HG03045 (cell line): ENCODE results near the gene SMC3.
"Not testable (repeated sequence)": the region's sequence is repeated elsewhere in the genome, so short reads cannot be mapped to it uniquely, and the experiment has no call there.

Experiments
- ATAC-seq: cut with Tn5 transposase; IDR thresholded peaks from one replicate; pipeline ENCODE4 v1.9.1; 2021; ENCODE audit warnings: mild to moderate bottlenecking, moderate library complexity; ENCODE audit not compliant: unreplicated experiment

The SMC3 gene

DNA sequence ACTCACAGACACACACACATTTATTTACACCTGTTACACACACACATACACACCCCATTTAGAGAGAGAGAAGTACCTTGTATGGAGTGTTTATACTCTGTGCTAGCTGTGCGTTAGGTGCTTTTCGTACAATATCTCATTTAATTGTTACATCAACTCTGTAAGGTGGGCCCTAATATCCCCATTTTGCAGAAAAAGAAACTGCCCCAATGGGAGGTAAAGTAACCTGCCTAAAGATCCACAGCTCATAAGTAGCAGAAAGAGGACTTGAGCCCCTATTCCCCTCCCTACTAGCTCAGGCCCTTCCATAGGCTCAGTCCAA, 52.9 kb downstream of the SMC3 start:
- ATAC-seq = no peak

DNA sequence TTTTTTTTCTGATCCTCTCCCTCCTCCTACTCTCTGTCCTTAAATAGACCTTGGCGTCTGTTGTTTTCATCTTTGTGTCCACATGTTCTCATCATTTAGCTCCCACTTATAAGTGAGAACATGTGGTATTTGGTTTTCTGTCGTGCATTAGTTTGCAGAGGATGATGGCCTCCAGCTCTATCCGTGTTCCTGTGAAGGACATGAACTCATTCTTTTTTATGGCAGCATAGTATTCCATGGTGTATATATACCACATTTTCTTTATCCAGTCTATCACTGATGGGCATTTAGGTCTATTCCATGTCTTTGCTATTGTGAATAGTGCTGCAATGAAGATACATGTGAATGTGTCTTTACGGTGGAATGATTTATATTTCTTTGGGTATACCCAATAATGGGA, 55.8 kb downstream of the SMC3 start:
- ATAC-seq = not testable (repeated sequence)

DNA sequence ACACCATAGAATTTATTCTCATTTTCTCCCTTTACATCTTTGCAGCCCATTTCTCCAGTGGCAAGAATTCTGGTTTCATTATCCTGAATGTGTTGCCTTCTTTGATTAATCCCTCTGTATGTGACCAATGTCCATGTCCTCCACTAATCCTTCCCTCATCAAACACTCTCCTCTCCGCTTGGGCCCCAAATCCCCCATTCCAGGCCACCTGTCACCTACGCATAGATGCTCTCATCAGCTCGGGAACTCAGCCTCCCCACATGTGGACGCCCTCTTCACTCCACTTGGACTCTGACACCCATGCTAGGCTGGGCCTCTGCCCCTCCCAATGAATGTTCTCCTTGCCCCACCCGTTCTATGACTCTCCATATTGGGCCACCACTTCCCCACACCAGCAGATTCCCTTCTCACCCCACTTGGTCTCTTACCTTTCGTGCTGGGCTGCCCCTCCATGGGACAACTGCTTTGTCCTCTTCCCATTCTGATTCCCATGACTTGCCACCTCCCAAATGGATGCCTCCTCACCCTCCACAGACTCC, 57.9 kb downstream of the SMC3 start:
- no peak for ATAC-seq

DNA sequence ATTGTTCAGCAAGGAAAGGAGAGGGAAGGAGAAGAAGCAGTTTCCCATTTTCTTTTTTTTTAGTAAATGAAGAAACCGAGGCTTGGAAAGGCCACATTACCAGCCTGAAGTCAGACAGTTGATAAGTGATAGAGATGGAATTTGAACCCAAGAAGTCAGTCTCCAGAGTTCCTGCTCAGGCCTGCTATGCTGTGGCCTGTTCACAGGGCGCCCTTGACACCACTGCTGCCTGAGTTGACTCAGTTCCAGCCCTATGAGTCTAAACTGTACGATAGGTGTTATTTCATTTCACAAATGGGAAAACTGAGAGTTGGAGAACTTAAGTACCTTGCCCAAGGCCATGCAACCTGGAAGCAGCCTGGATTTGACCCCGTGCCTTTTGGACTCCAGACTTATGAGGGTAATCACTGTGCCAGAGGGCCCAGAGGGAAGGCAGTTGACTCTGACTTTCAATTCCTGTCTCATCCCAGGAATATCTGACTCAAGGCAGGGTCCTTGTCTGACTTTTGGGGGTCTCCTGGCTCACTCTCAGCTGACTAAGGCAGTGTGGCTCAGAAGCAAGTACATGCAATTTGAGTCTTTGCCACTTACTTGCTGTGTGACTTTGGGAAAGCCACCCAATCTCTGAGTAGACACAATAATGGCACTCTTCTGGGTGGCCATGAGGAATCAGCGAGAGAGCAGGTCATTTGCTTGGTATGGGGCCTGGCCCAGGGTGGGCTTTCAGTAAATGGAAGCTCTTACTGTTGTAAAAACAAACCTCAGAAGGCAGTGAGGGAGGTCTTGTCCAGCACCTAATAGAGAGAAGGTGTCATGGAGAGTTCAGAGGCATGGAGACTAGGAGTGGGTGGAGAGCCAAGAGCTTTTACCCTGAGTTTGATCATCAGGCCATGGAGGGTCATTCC, 58.7 kb downstream of the SMC3 start:
- ATAC-seq = no peak

DNA sequence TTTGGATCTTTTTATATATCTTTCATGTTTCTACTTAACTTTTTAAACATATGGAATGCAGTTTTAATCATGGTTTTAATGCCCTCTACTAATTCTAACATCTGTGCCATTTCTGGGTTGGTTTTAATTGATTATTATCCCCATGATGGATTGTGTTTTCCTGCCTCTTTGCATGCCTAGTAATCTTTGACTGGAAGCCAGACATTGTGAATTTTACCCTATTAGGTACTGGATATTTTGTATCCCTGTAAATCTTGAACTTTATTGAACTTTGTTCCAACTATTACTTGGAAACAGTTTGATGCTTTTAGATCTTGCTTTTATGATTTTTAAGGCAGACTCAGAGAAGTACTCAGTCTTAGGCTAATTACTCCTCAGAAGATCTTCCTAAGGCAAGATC, 60.7 kb downstream of the SMC3 start:
- ATAC-seq = no peak

DNA sequence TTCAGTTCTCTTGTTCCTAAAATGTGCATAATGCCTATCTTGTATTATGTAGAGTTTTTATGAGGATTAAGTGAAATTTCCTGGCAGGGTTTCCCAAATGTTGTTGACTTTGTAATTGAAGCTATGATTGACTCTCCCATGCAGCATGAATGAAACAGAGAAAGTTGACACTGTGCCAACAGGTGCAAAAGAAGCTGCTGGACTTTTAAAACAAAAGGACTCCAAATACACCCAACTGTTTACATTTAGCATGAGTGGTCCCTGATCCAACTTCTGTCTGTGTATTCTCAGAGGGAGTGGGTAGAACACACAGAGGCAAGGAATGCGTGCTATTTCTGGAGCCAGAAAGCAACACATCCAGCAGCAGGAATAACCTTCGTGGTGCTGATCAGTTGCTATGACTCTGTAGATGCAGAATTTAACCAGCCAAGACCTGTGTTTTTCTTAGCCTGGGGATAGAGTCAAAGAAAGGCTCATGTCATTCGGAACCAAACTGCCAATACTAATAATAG, 62.2 kb downstream of the SMC3 start:
- ATAC-seq = no peak

DNA sequence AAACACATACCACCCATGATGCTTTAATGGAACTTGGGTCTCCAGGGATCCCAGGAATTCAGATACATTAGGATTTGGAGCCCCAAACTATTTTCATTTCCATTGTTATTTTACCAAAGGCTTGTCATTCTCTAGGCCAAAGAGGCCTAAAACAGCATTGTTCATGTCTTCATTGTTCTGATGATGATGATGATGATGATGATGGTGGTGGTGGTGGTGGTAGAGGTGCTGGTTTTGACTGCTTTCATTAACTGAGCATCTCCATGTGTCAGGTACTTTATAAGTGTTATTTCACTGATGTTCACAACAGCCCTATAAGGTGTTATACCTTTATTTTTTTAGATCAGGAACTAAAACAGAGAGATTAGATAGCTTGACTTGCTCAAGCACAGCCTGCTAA, 64.4 kb downstream of the SMC3 start:
- no peak for ATAC-seq

DNA sequence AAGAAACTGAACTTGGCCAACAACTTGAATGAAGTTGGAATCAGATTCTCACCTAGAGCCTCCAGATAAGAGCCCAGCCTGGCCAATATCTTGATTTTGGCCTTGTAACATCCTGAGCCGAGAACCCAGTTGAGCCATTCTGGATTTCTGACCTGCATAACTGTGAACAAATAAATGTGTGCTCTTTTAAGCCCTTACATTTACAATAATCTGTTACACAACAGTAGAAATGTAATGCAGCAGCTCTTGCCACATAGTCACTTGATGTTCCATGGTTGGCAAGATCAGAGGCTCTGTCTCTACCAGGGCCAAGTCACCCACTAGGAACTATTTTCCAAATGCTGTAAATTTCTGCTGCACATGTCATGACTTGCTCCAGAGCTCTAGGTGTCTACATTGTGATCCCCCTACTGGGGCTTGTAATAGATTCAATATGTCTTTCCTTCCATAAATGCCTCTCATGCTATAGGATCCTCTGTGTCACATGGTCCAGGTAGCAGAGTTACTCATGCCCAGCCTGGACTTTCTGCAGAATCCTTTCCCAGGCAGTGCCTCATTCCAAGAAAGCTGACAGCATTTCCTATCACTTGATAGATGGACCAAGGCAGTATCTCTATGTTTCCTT, 65.2 kb downstream of the SMC3 start:
- ATAC-seq = no peak

DNA sequence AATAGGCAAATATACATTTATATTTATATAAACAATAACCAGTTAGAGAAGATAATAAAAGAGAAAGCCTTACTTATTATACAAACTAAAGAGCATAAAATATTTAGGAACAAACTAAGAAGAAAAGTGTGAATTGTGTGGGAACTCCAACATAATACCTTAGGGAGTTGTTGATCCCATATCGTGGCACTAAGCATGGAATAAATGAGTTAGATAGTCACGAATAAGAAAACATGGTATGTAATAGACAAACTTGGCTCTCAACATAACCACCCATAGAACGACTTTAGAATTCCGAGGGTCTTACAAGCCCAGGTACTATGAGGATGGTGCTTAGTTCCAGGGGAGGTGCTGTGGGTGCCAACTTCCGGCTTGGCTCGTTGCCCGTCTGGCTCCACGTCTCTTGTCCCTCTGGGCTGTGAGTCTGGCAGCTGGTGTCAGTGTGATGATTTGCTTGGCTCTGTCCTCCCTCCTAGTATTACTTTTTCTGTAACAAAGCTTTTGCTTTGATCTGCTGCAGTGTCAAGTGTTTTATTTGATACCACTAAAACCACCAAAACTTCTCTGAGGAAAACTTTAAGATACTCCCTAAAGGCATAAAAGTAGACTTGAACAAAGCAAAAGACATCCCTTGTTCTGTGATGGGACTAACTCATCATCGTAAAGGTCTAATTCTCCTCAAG, 67.2 kb downstream of the SMC3 start:
- ATAC-seq = no peak

DNA sequence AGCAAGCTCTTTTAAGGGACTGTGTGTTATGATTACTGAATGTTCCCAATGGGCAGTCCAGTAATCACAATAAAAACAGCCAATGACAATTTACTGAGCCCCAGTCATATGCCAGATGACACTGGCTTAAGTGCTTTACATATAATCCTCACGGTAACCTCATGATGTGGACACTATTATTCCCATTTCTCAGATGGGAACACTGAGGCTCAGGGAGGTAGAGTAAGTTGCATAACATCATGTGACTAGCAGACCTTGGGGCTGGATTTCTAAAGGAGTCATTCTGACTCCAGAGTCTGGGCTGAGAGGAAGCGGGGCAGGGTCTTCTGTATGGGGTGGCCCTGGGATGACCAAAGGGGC, 69.1 kb downstream of the SMC3 start:
- ATAC-seq = no peak

DNA sequence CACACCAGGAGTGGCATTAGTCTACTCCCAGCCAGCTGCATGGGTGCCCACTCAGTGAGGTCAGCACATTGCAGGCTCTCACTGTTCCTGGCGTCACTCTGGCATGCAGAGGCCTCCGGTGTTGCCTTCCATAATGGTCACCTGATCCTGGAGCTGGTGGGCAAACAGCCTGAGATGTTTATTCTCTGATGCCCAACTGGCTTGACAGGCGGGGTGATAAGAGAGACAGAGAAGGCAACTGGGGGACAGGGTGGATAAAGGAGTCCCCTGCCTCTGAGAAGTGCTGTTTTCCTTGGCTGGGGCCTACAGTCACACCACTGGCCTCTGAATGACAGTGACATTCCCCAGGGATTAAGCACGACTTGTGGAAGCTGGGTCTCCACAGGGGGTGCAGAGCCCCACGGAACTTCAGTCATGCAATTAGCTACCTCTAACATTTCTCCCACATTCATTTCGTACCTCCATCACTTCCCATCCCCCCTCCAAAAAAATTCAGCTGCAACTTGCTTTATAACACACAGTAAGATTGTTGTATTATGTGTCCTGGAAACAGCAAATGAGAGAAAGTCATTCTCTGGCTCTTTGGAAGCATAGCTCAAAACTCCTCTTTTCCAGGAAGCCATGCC, 69.5 kb downstream of the SMC3 start:
- ATAC-seq = no peak

DNA sequence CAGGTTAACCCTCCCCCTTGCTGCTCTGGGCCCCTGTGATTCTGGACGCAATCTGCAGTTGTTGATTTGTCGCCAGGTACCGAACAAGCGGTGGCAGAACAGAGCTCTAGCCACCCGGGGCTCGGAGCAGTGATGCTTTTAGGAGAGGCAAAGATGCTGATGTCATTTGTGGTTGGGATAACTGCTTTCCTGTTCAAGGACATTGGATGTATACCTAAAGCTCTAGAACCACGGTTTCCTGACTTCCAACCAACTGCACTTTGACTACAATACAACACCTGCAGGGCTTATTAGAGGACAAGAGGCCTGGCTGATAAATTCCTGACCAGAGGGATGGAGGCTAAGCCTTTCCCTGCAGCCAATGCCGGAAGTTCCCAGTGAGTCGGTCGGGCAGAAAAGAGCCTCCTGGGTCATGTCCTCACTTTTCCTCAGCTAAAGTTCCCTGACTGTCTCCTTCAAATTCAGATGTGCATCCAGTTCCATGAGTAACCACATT, 70.1 kb downstream of the SMC3 start:
- no peak for ATAC-seq

DNA sequence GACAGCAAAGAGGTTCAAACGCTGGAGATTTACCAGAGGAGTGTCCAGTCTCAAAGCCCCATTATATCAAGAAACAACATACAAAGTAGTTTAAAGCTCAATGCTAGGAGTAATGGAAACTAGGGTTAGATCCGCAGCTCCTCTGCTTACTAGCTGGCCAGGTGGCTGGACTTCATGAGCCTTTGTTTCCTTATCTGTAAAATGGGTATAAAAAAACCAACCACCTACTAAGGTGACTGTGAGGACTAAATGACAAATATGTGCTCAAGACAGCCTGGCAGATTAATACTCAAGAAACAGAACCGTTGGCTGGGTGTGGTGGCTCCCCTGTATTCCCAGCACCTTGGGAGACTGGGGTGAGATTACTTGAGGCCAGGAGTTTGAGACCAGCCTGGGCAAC, 70.8 kb downstream of the SMC3 start:
- ATAC-seq = no peak

DNA sequence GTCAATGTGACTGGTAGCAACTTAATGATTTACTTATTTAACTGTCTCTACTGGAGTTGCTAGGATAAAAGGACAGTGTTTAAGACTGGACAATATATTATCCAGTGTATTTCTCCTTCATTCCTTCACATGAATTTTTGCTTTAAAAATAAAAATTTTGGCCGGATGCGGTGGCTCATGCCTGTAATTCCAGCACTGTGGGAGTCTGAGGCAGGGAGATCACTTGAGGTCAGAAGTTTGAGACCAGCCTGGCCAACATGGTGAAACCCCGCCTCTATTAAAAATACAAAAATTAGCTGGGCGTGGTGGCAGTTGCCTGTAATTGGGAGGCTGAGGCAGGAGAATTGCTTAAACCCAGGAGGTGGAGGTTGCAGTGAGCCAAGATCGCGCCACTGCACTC, 71.6 kb downstream of the SMC3 start:
- ATAC-seq = not testable (repeated sequence)

DNA sequence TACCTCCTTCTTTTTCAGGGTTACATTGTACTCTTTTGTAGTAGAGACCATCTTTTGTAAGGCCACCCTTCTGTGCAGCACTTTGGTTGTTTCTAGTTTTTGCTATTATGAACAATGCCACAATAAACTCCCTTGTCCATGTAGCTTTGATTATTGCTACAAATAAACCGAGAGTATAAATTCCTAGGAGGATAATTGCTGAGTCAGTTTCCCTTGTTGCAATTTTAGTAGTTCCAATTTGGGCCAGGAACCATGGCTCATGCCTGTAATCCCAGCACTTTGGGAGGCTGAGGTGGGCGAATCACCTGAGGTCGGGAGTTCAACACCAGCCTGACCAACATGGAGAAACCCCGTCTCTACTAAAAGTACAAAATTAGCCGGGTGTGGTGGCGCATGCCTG, 72.4 kb downstream of the SMC3 start:
- ATAC-seq = not testable (repeated sequence)

DNA sequence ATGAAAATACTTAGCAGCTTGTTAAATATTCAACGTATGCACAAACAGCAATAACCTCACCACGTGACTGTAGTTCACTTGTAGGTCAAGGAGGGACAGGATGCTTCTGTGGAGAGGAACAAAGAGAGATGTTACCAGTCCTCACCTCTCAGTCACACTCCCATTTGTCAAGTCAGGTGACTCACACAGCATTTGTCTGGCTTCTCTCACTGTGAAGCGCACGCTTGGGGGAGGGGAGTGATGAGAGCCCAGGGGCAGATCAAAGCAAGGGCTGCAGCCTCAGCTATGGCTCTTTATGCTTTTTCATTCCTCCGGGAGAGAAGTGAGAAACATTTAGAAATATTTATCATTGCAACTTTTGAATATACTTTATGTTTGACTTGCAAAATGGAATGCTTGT, 73.8 kb downstream of the SMC3 start:
- ATAC-seq = no peak

DNA sequence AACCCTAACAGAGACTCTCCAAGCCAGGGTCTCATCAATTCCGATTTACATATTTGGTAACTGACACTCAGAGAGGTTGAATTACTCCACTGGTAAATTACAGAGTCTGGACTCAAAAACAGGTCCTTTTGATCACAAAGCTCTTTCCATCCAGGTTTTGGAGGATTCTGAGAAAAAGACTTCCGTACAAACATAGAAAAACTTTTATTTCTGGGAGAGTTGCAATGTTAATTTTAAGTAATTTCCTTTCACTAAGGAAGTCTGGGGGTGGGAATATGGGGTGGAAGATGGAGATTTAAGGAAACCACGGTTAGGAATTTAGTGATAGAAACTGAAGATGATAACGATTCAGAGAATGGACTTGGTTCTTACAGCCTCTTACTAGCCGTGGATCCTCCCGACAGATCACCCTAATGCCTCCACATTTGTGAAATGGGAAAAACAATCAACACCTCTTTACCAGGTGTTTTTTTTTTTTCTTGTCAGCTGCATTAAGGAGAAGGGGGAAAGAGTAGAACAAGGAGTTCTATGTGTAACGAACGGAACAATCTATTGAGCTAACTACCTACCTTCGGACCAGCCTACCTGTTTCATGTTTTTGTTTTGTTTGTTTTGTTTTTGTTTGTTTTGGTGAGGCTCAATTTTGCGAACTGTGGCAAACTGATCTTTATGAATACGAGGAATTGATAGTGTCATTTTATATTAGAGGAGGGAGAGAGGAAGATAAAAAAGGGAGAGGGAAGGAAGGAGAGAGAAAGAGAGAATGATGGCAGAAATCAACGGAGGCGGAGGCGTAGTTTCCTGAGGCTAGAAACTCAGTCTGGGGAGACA, 74.9 kb downstream of the SMC3 start:
- no peak for ATAC-seq

DNA sequence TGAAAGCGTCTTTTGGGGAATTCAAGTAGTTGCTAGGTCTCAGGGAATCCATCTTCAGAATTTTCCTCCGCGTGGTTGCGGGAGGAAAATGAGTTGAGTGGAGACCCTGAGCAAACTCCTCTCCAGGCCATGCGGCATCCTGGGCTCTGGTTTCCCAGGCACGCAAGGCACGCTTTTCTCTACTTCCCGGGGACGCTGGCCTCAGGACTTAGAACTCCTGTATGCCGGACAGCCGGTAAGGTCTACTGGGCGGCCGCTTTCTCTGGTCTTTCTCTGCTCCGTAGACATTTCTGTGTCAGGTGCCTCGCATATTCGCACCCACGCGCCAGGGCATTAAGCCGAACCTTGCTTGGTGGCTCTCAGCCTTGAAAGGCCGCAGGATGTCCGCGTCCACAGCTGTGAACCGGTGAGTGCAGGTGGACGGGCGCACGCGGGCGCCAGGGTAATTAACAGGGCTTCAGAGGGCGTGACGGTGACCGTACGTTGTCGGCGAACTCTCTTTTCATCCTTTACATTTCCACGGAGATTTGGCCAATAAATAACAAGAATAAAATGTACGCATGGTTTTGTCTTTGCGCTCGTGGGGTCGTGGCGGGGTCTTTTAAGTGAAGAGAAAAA, 75.6 kb downstream of the SMC3 start:
- no peak for ATAC-seq

DNA sequence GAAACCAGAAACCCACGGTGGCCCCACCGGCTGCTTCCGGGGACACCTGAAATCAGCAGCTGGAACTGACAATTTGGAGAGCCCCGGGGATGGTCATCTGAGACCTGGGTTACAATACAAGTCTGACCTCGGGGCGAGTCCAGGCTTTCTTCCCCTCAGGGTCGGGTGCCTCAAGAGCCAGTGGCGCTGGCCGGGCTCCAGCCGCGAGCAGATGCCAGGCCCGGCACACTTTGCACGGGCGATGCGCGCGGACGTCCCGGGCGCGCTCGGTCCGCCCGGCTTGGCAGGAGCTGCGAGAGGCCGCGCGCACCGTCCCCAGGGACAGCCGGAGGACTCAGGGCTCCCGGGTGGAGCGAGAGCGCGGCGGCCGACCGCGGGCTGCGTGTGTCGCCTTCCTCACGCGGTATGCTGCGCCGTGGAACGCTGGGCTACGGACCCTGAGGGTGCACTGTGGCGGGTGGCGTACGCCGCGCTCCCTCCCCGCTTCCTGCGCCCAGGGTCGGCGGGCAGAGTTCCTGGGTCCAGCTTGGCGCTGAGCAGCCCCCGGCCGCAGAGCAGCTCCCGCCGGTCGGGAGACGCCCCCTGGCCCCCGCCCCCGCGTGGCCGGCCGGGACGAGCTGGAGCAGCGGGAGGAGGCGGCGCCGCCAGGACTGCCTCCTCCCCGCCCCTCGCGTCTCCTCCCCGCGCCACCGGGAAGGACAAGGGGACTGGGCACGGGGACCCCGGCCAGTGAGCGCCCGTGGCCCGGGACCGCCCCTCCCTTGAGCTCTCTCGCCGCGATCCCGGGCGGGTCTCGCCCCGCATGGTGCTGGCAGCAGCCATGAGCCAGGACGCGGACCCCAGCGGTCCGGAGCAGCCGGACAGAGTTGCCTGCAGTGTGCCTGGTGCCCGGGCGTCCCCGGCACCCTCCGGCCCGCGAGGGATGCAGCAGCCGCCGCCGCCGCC, 76.4 kb downstream of the SMC3 start, which contains the start of gene RBM20:
TSS of gene RBM20 (plus strand) at position 684 of the 945 bp plus-strand sequence. CDS start at position 803, 119 bp downstream.
- ATAC-seq = no peak
